HL-60/S4 (cell line): ENCODE measurements around the gene LDLRAD2.
"Not testable (repeated sequence)": the region's sequence is repeated elsewhere in the genome, so short reads cannot be mapped to it uniquely, and the experiment has no call there.

Experiments used
- in situ Hi-C: fragments of 300-500 bp; cut with MboI; formaldehyde crosslinking; loops from 2 replicates; pipeline ENCODE4 v1.14.3; 2022; ENCODE audit warnings: low sequenced_read_pairs

LDLRAD2 gene

DNA sequence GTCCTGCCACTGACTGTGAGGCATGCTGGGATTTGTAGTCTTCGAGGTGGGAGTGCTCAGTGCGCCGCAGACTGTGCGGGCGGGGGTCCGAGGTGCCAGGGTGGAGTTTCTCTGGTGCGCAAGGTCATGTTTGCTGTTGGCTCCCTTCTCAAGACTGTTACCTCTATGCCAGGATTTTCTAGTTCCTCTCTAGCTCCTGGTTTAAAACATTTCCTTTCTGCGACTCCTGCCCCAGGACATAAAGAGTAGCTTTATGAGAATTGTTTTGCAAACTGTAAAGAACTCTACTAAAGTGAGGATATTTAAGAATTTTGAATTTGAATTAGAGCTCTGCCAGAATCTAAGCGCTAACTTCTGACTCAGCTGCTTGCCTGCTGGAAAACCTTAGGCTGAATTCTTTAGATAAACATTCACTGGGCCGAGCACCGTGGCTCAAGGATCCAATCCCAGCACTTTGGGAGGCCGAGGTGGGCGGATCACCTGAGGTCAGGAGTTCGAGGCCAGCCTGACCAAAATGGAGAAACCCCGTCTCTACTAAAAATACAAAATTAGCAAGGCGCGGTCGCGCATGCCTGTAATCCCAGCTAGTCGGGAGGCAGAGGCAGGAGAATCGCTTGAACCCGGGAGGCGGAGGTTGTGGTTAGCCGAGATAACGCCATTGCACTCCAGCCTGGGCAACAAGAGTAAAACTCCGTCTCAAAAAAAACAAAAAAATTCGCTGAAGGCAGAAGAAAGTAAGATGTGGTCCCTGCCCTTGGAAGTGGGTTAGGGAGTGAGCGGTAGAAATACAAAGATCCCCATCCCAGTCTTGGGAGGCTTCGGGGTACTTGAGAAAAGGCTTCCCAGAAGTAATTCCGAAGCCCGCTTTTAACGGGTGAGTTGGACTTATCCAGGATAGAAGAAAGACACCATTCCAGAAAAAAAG is 28.1 kb upstream of the LDLRAD2 start:
- in situ Hi-C loops, result no loop called here

DNA sequence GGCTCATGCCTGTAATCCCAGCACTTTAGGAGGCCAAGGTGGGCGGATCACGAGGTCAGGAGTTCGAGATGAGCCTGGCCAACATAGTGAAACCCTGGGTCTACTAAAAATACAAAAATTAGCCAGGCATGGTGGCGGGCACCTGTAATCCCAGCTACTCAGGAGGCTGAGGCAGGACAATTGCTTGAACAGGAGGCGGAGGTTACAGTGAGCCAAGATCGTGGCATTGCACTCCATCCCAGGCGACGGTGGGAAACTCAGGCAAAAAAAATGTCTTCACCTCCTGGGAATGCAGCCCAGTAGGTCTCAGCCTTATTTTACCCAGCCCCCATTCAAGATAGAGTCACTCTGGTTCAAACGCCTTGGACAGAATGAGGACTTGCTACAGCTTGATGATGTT is 26.3 kb upstream of the LDLRAD2 start:
- in situ Hi-C loops, result not testable (repeated sequence)

DNA sequence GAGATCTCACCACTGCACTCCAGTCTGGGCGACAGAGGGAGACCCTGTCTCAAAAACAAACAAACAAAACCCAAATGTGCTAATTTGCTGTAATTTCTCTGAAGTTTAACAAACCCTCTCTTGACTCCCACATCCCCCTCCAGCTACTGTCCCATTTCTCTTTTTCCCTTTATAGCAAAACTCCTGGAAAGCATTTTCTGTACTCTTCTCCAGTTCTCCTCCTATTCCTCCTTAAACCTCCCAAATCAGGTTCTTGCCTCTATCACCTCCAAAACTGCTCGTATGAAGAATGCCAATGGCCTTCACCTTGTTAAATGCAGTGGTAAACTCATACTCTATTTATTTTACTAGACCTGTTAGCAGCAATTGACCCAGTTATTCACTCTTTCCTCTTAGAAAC is 25.4 kb upstream of the LDLRAD2 start:
- in situ Hi-C loops, result no loop called here

DNA sequence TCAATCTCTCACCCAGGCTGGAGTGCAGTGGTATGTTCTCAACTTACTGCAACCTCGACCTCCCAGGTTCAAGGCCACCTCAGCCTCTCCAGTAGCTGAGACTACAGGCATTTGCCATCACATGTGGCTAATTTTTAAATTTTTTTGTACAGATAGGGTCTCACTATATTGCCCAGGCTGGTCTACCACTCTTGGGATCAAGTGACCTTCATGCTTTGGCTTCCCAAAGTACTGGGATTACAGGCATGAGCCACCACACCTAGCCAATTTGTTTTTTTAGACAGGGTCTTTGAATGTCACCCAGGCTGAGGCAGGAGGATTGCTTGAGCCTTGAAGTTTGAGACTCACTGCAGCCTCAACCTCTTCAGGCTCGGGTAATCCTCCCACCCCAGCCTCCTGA is 19.0 kb upstream of the LDLRAD2 start:
- in situ Hi-C loops, result no loop called here

DNA sequence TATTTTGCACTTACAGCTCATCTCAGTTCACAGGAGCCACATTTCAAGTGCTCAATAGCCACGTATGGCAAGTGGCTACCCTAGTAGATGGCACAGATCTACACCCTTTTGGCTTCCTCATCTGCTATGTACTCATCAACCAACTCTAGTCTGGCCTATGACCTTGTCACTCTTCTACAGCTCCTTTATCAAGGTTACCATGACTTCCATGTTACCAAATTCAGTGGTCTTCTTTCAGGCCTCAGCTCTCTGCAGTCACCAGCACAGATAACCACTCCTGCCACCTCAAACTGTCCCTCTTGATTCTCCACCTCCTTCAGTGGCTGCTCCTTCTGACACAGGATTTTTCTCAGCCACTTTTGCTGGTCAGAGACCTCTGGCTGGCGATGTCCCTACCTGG is 17.4 kb upstream of the LDLRAD2 start:
- in situ Hi-C loops, result no loop called here

DNA sequence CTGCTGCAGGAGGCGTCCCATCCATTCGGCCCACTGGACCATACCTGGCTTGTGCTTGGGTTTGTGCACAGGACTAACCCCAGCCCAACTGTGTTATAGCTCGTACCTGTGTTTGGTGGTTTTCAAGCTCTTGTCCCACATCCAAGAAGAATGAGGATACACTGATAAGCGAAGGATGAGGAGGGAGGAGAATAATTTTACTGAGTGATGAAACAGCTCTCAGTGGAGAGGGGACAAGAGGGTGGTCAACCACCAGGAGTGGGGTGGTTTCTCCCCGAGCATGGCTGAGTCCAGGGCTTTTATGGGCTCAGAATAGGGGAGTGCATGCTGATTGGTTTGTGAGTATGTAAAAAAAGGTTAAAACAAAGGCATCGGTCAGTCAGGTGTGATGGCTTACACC is 17.0 kb upstream of the LDLRAD2 start:
- in situ Hi-C loops, result no loop called here

DNA sequence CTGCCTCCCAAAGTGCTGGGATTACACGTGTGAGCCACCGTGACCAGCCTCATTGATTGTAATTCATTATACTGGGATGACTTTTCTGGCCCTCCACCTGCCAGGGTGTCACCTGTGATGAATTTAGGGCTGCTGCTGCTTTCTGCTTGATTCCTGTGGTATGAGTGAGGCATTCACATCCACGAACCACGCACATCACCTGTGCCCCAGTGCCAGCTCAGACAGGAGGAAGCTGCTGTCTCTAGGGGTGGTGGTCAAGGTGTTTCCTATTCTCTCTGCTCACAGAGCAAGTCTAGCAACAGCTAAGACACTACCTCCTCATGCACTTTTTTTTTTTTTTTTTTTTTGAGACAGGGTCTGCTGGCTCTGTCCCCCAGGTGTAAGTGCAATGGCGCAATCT is 12.3 kb upstream of the LDLRAD2 start:
- in situ Hi-C loops, result no loop called here

DNA sequence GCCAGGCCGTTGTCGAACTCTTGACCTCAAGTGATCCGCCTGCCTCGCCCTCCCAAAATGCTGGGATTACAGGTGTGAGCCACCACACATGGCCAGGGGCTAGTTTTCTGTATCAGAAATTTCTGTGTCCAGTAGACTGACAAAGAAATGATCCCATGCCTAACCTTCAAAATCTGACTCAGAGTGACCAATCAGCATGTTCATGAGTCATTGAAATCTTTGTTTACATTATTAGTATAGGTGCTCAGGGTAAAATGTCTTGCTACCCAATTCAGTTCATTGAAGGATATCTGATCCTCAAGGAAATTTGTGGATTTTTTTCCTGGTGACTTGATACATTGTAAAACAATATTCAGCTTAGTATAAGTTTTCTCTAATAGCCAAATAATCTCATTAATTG is 11.0 kb upstream of the LDLRAD2 start:
- in situ Hi-C loops, result no loop called here

DNA sequence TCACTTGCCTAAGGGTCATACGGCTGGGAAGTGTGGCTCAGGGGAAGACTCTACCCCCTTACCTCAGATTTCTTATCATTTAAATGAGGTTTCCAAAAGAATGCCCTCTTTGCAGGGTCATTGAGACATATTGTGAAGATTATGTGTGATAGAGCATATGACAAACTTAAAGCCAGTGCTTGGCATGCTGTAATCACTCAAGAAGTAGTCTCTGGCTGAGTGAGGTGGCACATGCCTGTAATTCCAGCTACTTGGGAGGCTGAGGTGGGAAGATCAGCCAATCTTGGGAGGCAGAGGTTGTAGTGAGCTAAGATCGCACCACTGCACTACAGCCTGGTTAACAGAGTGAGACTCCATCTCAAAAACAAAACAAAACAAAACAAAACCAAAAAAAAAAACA is 7.5 kb upstream of the LDLRAD2 start:
- in situ Hi-C loops, result no loop called here

DNA sequence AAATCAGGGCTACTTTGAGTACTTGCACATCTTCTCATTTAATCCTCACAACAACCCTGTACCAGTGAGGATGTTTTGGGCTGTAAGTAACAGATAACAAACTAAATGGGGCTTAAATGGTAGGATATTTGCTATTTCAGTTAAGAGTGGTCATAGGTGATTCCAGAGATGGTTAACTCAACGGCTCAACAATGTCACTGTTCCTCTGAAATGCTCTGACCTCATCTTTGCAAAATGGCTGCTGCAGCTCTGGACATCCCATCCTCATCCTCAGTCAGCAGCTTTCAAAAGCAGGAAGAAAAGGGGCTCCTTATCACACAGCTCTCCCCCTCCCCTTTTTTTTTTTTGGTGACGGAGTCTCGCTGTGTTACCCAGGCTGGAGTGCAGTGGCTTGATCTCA is 1.5 kb downstream of the LDLRAD2 start:
- in situ Hi-C loops, result no loop called here

DNA sequence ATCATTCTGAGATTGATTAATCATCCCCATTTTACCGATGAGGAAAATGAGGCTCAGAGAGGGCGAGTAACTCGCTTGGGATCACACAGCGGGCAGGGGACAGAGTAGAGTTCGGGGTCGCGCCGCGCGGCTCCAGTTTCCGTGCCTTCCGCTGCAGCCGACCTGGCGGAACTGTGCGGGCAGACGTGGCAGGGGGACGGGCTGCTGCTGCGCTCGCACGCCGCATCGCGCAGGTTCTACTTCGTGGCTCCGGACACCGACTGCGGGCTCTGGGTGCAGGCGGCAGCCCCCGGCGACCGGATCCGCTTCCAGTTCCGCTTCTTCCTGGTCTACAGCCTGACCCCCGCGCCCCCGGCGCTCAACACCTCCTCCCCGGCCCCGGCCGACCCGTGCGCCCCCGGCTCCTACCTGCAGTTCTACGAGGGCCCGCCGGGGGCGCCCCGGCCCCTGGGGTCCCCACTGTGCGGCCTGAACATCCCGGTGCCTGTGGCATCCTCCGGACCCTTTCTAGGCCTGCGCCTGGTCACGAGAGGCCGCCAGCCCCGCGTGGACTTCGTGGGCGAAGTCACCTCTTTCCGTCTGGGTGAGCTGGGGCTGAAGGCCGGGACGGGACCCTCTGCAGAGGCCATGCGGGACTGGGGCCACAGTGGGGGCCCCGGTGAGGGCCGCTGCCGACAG is 2.3 kb downstream of the LDLRAD2 start:
- in situ Hi-C loops, result no loop called here

DNA sequence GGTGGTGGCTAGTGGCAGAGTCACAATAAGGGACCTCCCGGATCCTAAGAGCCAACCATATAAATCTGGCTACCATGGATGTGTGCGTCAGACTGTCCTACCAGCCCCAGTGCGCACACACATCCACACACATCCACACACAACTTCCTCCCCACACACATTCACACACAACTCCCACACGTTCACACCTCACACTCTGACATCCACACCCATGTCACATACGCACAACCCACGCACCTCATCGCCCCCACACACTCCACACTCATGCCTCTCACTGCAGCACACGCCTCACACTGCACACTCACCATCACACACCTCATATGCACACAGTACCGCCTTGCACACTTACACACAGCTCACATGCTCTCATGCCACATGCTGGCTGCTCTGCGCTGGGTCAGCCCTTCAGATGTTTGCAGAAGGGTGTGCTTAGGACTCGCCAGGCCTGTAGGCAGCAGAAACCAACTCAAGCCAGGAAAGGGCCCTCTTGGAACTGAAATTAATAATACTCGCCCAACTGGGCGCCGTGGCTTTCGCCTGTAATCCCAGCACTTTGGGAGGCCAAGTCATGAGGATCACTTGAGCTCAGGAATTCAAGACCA is 3.0 kb downstream of the LDLRAD2 start:
- in situ Hi-C loops, result no loop called here

DNA sequence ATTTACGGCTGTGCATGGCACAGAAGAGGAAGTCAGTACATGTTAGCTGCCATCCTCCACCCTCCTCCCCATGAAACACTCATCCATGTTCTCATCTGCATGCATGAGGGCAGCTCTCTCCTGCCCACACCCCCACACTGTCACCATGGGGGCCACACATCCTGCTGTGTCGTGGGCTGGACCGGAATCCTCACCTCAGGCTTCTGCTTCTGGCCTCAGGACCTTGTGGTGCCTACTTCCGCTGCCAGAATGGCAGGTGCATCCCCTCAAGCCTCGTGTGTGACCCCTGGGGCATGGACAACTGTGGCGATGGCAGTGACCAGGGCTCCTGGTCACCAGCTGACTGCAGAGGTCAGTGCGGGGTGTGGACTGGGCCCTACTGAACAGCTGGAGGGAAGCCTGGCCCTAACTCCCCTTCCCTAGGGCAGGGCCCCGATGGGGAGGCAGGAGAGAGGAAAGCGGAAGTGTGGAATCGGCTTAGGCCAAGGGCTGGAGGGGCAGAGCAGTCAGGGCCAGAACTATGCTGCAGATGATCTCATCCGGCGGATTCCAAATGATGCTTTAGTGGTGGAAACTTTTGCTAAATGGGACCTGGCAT is 3.8 kb downstream of the LDLRAD2 start:
- in situ Hi-C loops, result no loop called here

DNA sequence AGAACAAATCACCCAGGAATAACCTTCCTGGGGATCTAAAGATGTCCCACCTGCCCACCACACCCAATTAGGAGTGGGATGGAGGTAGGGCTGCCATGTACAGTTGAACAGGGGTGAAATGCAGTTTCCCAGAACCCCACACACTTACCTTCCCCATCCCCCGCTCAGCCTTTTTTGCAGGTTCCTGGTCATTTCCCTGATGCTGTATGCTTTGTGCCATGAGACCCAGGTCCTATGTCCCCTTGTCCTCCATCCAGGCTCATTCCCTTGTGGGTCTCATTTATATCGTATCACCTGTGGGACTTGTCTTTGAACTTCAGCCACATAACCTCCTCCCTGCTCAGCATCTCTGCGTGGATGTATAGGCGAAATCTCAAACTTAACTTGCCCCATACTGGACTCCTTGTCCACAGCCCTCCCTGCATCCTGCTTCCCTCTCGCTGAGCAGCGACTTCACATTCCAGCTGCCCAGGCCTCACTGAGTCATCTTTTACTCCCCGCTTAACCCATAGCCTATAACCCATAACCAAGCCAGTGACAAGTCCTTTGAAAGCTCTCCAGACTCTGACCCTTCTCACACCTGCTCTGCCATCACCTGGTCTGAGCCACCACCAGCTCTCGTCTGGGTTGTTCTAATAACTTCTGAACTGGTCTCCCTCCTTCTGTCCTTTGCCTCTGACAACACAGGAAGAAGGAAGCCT is 4.7 kb downstream of the LDLRAD2 start:
- in situ Hi-C loops, result no loop called here

DNA sequence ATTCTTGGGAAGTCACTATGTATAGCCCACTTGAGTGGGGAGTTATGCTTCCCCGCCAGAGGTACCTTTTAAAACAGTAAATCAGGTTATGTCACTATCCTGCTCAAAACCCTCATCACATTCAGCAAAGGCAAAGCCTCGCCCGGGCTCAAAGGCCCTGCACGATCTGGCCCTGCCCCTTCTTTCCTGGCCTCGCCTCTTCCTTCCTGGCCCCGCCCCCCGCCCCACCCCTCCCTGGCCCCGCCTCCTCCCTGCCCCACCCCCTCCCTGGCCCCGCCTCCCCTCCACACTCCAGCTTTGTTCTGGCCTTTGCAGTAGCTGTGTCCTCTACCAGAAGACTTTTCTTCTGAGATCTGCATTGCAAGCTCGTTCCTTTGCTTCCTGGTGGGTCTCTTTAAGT is 6.6 kb downstream of the LDLRAD2 start:
- in situ Hi-C loops, result no loop called here

DNA sequence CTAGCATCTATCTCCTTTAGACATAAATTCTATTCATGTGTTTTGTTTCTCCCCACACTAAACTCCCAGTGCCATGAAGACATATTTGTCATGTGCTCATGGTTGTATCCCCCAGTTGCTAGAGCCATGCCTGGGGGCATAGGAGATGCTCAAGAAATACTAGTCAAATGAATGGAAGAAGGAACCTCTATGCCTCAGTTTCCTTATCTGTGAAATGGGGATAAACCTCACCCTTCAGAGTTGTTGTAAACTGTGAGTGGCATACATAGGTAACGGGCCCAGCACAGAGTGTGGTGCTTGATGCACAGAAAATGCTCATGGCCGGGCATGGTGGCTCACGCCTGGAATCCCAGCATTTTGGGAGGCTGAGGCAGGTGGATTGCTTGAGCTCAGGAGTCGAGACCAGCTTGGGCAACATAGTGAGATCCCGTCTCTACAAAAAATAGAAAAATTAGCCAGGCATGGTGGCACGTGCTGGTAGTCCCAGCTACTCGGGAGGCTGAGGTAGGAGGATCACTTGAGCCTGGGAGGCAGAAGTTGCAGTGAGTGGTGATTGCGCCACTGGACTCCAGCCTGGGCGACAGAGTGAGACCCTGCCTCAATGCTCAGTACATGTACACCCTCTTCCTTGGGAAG is 8.7 kb downstream of the LDLRAD2 start:
- in situ Hi-C loops, result no loop called here

DNA sequence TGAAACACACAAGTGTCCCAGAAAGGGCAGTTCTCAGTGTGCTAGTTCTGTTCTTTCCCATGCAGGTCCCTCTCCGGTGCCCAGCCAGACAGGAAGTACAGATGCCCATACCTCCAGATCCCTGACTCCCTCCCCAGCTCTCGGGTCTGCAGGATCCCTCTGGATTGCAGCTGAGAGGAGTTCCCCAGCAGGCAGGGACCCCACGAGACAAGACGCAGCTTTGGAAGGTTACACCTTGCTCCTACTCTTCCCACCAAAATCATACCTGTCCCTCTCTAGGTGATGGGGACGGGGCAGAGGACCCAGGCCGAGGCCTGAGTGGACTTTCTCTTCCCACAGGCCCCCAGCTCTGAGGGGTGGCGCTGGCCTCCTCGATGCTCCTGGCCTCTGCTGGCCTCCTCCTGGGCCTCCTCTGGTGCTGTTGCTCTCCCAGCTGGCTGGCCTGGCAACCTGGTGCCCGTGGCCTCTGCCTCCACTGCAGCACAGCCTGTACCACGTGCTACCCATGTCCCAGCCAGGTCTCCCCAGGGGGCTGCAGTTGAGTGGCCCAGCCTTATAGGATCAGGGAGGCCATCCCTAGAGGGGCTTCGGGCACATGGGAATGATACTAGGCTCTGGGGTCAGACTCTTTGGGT is 9.4 kb downstream of the LDLRAD2 start:
- in situ Hi-C loops, result no loop called here

DNA sequence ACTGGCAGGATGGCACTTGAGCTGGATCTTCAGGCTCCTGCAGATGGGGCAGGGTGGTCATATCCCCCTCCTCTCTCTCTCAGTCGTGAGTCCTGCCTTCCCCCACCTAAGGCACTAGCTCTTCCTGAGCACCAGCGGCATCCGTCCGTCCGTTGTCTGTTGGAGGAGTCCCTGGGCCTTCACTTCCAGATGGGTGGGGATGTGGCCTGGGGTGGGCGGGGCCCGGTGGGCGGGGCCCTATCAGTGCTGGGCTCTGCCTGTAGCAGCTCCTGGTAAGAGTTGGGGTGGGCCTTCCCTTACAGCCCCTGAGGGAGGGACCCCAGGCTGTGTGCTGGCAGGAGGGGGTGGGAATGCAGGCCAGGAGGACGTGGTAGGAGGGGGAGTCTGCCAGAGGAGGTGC is 10.3 kb downstream of the LDLRAD2 start:
- in situ Hi-C loops, result no loop called here

DNA sequence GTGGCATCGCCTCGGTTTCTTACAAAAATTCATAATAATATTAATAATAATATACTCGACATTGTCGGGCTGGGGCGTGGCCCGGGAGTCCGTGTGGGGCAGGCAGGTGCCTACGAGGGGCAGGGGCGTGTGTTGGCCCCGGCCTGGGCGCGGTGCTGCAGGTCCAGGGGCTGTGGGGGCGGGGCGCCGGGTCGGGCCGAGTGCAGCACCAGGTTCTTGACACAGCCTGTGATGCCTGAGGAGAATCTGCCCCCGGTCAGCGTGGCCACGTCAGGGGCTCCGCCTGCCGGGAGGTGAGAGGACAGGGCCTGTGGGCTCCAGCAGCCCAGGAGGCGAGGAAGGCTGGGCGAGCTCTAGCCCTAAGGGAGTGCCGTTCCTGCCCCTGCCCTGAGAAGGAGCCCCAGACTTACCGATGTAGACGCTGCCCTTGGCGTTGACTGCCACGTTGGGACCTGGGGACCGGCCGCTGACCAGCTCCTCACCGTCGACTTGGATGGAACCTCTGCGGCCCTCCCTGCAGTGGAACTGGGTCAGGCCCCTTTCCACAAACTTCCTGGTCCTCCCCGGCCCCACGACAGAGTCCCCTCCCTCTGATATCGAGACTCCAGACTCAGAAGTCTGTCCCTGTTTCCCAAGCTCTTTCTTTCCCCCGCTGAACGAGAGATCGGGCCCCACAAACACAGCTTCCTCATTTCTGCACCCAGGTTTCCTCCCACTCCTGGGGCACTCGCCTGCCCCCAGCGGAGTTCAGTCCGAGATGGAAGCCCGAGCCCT is 11.3 kb downstream of the LDLRAD2 start:
- in situ Hi-C loops, result no loop called here
